Uterus (tissue), 4 donors: ENCODE data around the gene SLIT3. TPM values are rescaled to one million over a fixed set of nuclear protein-coding genes. Genes with fewer than 3 reads are reported as not detected.

Experiments used
- DNase-seq, 2 donors: peaks; one replicate each; pipeline ENCODE4 v3.0.0-alpha.2; 2019 to 2020
- H3K27ac ChIP-seq, 2 donors: fragments of 200-600 bp; sonication (generic); 1 replicate in 1 of 2; 2 replicates in 1 of 2; pipeline ENCODE4 v1.5.1; 2016 to 2018
- H3K27me3 ChIP-seq, 2 donors: fragments of 200-600 bp; sonication (generic); one replicate each; pipeline ENCODE4 v1.5.1; 2018 to 2019; ENCODE audit warnings: control low read depth in 1 of 2
- H3K36me3 ChIP-seq, 2 donors: fragments of 200-600 bp; sonication (generic); one replicate each; pipeline ENCODE4 v1.5.1; 2019; ENCODE audit warnings: control low read depth in 1 of 2
- H3K4me1 ChIP-seq, 2 donors: fragments of 200-600 bp; sonication (generic); one replicate each; pipeline ENCODE4 v1.5.1; 2018 to 2019; ENCODE audit warnings: control low read depth in 1 of 2
- H3K4me3 ChIP-seq, 2 donors: fragments of 200-600 bp; sonication (generic); 1 replicate in 1 of 2; 2 replicates in 1 of 2; pipeline ENCODE4 v1.5.1; 2018 to 2019; ENCODE audit warnings: mild to moderate bottlenecking in 1 of 2
- H3K9me3 ChIP-seq, 2 donors: fragments of 200-600 bp; sonication (generic); one replicate each; pipeline ENCODE4 v1.5.1; 2019; ENCODE audit warnings: control low read depth in 1 of 2
- CTCF ChIP-seq, 4 experiments: fragments of 200-600 bp in 2 of 4; fragments of 450-650 bp in 2 of 4; sonication (generic) in 2 of 4; IDR thresholded peaks; one replicate each; pipeline ENCODE4 v1.5.1; 2016 to 2019; ENCODE audit warnings: antibody characterized with exemption in 4 of 4, mild to moderate bottlenecking in 2 of 4, moderate library complexity in 1 of 4
- POLR2A ChIP-seq, 2 donors: fragments of 450-650 bp; IDR thresholded peaks; one replicate each; pipeline ENCODE4 v1.6.1; 2016; ENCODE audit warnings: antibody characterized with exemption in 2 of 2, mild to moderate bottlenecking in 1 of 2, moderate library complexity in 1 of 2
- intact Hi-C: fragments of 100-400 bp; cut with DNase I; formaldehyde crosslinking; loops from one replicate; pipeline ENCODE4 v1.15.1; 2023; ENCODE audit warnings: low total_unique reads
- total RNA-seq, 4 donors: library from RNA; depleted of rRNA in 3 of 4; stranded (reverse); fragments of >200 nt in 3 of 4; gene quantifications; one replicate each; pipeline versions ENCODE4 v1.1.0 to v1.2.4, GENCODE V29; 2014 to 2023
- donor health status: DM: yes; HTN: yes; CAD: no.

The SLIT3 gene
- total RNA-seq, 4 donors from 2014 or later: 9.4 to 62.2 (median 28.1) TPM

- DNase-seq: no peak
- no peaks in the 10 kb centered on the region for H3K36me3 ChIP-seq
- TF ChIP-seq POLR2A (IDR thresholded peaks at IDR 0.05) (no peak), CTCF (IDR thresholded peaks at IDR 0.05) (no peak)
- H3K27ac ChIP-seq: no peak overlapping the region
- no peaks in the 10 kb centered on the region for H3K9me3 ChIP-seq
- H3K27me3 ChIP-seq: no peaks in the 10 kb centered on the region
- intact Hi-C loops: no loop called here
- H3K4me1 ChIP-seq: no peaks in the 10 kb centered on the region
- H3K4me3 ChIP-seq: no peak overlapping the region
Measured at GRCh38 chr5:168669156-168669555, 631.8 kb downstream of the SLIT3 start.

DNA sequence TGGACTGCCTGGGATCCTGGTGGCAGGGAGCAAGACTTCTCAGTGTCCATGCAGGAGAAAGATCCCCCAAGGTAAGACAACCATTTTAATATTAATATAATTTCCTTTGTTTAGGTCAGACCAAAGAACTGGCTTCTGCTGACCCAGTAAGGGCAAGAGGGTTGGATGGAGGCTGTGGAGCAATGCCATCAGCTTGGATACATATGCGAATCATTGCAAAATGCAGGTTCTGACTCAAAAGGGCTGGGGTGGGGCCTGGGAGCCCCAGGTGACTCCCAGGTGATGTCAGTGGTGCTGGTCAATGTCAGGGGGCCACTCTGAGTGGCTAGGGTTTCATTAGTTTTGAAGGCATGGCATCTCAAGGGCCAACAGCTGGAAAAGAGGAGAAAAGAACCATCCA lies 632.9 kb downstream of the SLIT3 start:
- Histone ChIP-seq H3K27ac (no peak overlapping the region), H3K4me3 (no peak overlapping the region), H3K27me3 (no peaks in the 10 kb centered on the region), H3K36me3 (no peaks in the 10 kb centered on the region), H3K9me3 (no peaks in the 10 kb centered on the region), H3K4me1 (no peaks in the 10 kb centered on the region)
- DNase-seq: no peak
- intact Hi-C loops: no loop called here
- no peak for TF ChIP-seq CTCF (IDR thresholded peaks at IDR 0.05)
- no peak for TF ChIP-seq POLR2A (IDR thresholded peaks at IDR 0.05)

GRCh38 chr5:168667301-168667840 lies 633.6 kb downstream of the SLIT3 start:
- Histone ChIP-seq H3K4me3 (no peak overlapping the region), H3K27ac (no peak overlapping the region), H3K4me1 (no peaks in the 10 kb centered on the region), H3K36me3 (no peaks in the 10 kb centered on the region), H3K9me3 (no peaks in the 10 kb centered on the region), H3K27me3 (no peaks in the 10 kb centered on the region)
- TF ChIP-seq POLR2A (IDR thresholded peaks at IDR 0.05) (no peak), CTCF (IDR thresholded peaks at IDR 0.05) (no peak)
- intact Hi-C loops: no loop called here
- DNase-seq: no peak

GRCh38 chr5:168666356-168666755 lies 634.6 kb downstream of the SLIT3 start:
- TF ChIP-seq POLR2A (IDR thresholded peaks at IDR 0.05) (no peak), CTCF (IDR thresholded peaks at IDR 0.05) (no peak)
- intact Hi-C loops: no loop called here
- H3K36me3 ChIP-seq: no peaks in the 10 kb centered on the region

DNA sequence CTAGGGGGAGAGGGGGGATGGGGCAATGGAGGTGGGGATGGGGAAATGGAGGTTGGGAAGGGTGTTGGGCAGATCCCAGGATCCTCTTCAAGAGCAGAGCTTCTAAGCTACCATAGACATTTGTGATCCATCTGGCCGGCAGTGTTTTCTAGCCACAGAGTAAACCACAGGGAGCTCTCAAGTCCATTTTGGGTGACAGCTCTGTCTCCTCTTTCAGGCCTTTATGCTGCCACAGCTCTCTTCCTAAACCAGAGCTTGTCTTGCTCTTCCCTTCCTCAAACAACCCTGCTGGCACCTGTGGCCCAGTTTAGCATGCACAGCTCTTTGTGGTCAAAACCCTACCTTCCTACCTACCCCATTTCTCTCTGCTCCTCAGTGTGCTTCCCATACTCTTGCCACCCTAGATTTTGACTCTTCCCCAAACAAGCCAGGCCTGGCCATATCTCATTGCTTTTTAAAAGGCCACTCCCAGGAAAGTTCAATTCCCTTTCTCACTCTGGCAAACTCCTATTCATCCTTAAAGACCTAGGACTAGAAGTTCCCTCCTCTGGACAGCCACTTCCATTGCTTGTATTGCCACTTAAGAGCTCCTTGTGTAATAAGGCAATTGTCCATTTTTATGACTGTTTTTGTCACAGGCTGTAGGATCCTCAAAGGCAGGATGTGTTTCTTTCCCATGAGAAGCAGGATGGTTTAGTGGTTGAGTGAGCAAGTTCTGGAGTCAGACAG lies 637.5 kb downstream of the SLIT3 start:
- H3K4me3 ChIP-seq: no peak overlapping the region
- H3K36me3 ChIP-seq: no peaks in the 10 kb centered on the region
- H3K27ac ChIP-seq: no peak overlapping the region
- TF ChIP-seq POLR2A (IDR thresholded peaks at IDR 0.05) (no peak), CTCF (IDR thresholded peaks at IDR 0.05) (no peak)
- no peaks in the 10 kb centered on the region for H3K4me1 ChIP-seq
- no peaks in the 10 kb centered on the region for H3K27me3 ChIP-seq
- no peaks in the 10 kb centered on the region for H3K9me3 ChIP-seq
- no peak for DNase-seq
- intact Hi-C loops: no loop called here

More at GRCh38 chr5:168666356-168666755, 634.6 kb downstream of the SLIT3 start:
- Histone ChIP-seq H3K27me3 (no peaks in the 10 kb centered on the region), H3K4me3 (no peak overlapping the region), H3K27ac (no peak overlapping the region), H3K4me1 (no peaks in the 10 kb centered on the region), H3K9me3 (no peaks in the 10 kb centered on the region)
- DNase-seq: no peak
